GM21529 (cell line): ENCODE data around the gene GRHL3.

Experiments used
- ATAC-seq: cut with Tn5 transposase; IDR thresholded peaks from one replicate; pipeline ENCODE4 v1.9.1; 2021; ENCODE audit not compliant: unreplicated experiment

Gene GRHL3

DNA sequence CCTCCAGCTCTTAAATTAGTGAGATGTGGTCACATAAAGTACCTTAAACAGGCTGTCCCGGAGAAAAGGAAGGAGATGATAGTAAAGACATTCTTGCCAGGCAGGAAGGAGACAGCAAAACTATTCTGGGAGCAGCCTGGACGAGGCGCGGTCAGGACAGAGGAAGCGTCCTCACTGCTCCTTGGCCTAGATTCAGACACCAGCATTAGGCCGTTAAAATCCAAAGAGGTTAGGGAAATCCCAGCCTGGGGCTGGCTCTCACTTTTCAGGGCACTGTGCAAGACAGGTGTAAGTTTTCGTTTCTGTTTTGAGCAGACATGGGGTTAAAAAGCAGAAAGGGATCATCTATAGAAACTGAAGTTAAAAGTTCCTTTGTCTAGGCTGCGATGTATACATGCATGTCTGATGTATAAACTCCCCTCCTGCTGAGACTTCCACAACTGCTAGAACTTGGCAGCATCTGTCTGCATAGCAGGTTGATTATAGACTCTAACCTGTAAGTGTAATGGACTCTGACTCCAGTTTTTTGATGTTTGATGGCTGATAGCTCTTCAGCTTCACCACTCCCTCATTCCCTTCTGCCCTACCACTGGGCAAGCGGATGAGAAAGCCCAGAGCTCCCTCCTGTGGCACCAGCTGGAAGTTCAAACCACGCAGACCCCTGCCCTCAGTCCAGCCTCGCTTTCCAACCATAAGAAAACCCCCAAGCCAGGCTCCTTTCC, 72.9 kb downstream of the GRHL3 start:
- peak; percentile 78 for ATAC-seq

DNA sequence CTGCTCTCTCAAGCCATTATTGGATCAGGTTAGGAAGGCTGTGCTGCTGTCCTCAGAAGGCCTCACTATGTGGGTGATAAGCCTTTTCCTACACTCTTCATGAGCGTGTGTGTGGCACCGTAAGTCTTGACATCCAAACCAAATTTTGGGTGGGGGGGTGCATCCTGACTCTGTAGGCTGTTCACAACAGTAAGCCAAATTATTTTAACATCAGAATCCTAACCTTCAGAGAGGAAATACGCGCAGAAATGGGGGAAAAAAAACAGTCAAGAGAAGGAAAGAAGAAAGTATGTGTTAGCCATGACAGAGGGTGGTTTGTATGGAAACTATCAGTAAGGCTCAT, 73.4 kb downstream of the GRHL3 start:
- no peak for ATAC-seq

DNA sequence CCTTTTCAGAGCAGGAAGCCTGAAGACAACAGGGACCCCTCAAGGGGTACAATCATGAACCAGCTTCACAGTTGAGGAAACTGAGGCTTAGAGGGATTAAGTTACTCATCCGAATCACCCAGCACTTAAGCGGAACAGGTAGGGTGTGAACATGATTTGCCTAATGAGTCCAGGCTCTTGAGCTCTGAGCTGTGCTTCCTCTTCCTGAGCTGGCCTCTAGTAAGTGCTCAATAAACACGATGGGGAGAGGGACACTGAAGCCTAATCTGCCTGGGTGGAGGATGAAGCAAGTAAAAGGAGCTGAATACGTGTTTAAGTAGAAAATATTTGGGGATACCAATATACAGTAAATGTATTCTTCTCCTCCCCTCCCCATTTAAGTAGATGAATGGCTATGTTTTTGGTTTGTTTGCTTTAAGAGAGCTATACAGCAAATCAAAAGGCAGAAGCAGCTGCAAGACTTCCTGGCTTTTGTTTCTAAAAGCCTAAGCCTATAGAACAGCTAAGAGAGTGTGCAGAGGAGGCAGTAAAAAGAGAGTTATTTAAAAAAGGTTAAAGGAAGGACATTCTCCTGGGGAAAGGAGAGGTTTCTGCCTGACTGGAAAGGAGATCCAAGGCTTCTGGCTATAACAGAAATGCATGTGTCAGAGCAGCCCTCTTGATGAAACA, 74.0 kb downstream of the GRHL3 start:
- ATAC-seq, result no peak

DNA sequence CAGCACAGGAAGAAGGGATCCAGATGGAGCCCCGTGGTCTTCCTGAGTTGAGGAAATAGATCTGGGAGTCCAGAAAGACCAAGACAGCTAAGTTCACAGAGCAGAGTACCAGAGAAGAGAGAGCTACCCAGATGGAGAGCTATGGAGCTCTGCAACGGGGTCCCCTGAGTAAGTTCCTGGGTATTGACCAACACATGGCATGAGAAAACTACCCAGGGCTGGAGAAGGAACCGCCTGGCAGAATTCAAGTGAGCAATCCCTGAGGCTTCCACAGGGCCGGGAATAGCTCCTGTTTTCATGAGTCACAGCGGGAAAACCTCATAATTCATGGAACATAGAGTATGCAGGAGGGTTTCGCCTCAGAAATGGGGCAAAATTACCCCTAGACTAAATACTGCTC, 74.7 kb downstream of the GRHL3 start:
- ATAC-seq, result no peak

DNA sequence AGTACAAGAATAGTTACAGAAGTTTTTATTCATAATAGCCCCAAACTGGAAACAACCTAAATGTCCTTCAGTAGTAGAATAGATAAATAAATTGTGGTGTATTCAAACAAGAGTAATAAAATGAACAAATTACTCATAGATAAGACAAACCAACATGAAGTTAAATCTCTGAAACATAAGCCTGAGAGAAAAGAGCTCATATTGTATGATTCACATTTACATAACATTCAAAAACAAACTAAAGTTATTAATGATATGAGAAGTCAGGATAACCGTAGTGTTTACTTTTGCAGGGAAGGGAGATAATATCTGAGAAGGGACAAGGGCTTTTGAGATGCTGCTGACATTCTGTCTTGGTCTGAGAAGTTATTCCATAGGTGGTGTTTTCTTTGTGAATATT, 80.9 kb downstream of the GRHL3 start:
- no peak for ATAC-seq

DNA sequence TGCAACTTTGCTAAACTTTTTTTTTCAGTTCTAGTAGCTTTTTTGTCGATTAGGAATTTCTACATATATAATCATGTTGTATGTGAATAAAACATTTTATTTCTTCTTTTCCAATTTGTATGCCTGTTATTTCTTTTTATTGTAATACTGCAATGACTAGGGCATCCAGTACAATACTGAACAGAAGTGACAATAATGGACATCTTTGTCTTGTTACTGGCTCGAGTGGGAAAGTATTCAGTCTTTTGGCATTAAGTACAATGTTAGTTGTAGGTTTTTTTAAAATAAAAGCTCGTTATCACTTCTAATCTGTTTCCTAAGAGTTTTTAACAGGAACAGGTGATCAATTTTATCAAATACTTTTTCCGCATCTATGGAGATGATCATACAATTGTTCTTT, 84.6 kb downstream of the GRHL3 start:
- ATAC-seq, result no peak
